Endodermal cell (in vitro differentiated cells): Measurements from ENCODE around the gene DCAKD. TPM values are rescaled to one million over a fixed set of nuclear protein-coding genes. Genes with fewer than 3 reads are reported as not detected.

Experiments
- DNase-seq: peaks from one replicate; pipeline ENCODE4 v3.0.0-alpha.2; 2017
- H3K27ac ChIP-seq: 2 replicates; pipeline ENCODE4 v1.5.1; 2013; ENCODE audit warnings: mild to moderate bottlenecking, low read depth, low read length, moderate library complexity
- H3K27me3 ChIP-seq: 2 replicates; pipeline ENCODE4 v1.6.1; 2013; ENCODE audit warnings: mild to moderate bottlenecking, low read length, moderate library complexity; ENCODE audit not compliant: insufficient read depth, control insufficient read depth, poor library complexity, severe bottlenecking
- H3K36me3 ChIP-seq: 2 replicates; pipeline ENCODE4 v1.7.0; 2013; ENCODE audit warnings: mild to moderate bottlenecking, low read length, moderate library complexity; ENCODE audit not compliant: control insufficient read depth, insufficient read depth
- H3K4me1 ChIP-seq: one replicate; pipeline ENCODE4 v1.7.0; 2013; ENCODE audit warnings: low read length; ENCODE audit not compliant: control insufficient read depth, insufficient read depth
- H3K4me3 ChIP-seq: 2 replicates; pipeline ENCODE4 v1.5.1; 2013; ENCODE audit warnings: mild to moderate bottlenecking, low read length, moderate library complexity
- H3K9ac ChIP-seq: 2 replicates; pipeline ENCODE4 v1.6.1; 2013; ENCODE audit warnings: mild to moderate bottlenecking, low read length, moderate library complexity; ENCODE audit not compliant: poor library complexity, severe bottlenecking; ENCODE audit errors: extremely low read depth
- H3K9me3 ChIP-seq: 2 replicates; pipeline ENCODE4 v1.6.1; 2013; ENCODE audit warnings: mild to moderate bottlenecking, low read length, moderate library complexity; ENCODE audit not compliant: control insufficient read depth
- H3K27ac Mint-ChIP-seq: 2 replicates; pipeline ENCODE4 v1.8.0; 2020; ENCODE audit warnings: mixed read lengths
- H3K27me3 Mint-ChIP-seq: 2 replicates; pipeline ENCODE4 v1.8.0; 2021; ENCODE audit warnings: mild to moderate bottlenecking, mixed read lengths; ENCODE audit not compliant: insufficient read depth
- H3K36me3 Mint-ChIP-seq: 2 replicates; pipeline ENCODE4 v1.8.0; 2020; ENCODE audit warnings: low read depth, mixed read lengths
- H3K4me1 Mint-ChIP-seq: 2 replicates; pipeline ENCODE4 v1.8.0; 2020; ENCODE audit warnings: mixed read lengths
- H3K4me3 Mint-ChIP-seq: 2 replicates; pipeline ENCODE4 v1.8.0; 2020; ENCODE audit warnings: mild to moderate bottlenecking, moderate library complexity, mixed read lengths
- H3K9me3 Mint-ChIP-seq: 2 replicates; pipeline ENCODE4 v1.8.0; 2020; ENCODE audit warnings: mild to moderate bottlenecking, mixed read lengths
- WGBS, 2 experiments: methylation state at CpG; one replicate each; pipeline versions ENCODE4 v1.1.5 to v1.1.7; 2013; ENCODE audit warnings: missing lambda C conversion rate in 2 of 2, mixed read lengths in 1 of 2; ENCODE audit not compliant: insufficient coverage in 1 of 2, insufficient read length in 1 of 2; 5-methylcytosine and 5-hydroxymethylcytosine counted together
- total RNA-seq, 2 donors: library from RNA; stranded (reverse); fragmentation: NEBNext Ultra II Directional in 1 of 2; extraction: Animal tissue kit (Norgen Biotek cat#: 25700) in 1 of 2; gene quantifications; 2 replicates in 1 of 2; 3 replicates in 1 of 2; pipeline ENCODE4 v1.2.1, GENCODE V29; 2021
- TF ChIP-seq, protein P1 (sequence below): fragments of 200-600 bp; sonication (generic); conservative IDR thresholded peaks from 2 replicates; pipeline ENCODE4 v1.5.0; 2021; ENCODE audit warnings: antibody characterized with exemption, mild to moderate bottlenecking

Gene DCAKD
- total RNA-seq, 2 donors from 2014 or later: 54.5 to 69.4 TPM

- Histone ChIP-seq H3K27me3 (no peaks in the 10 kb centered on the region), H3K9ac (no peak overlapping the region), H3K4me3 (no peak overlapping the region), H3K4me1 (no peaks in the 10 kb centered on the region), H3K36me3 (peaks cover 43% of the 10 kb centered on the region), H3K9me3 (no peaks in the 10 kb centered on the region), H3K27ac (no peak overlapping the region)
- Mint-ChIP-seq H3K27ac (no peak overlapping the region), H3K36me3 (peaks cover 49% of the 10 kb centered on the region), H3K27me3 (no peaks in the 10 kb centered on the region), H3K9me3 (no peaks in the 10 kb centered on the region), H3K4me3 (no peak overlapping the region), H3K4me1 (peaks cover 7% of the 10 kb centered on the region)
- DNase-seq: no peak
- TF ChIP-seq, protein P1, sequence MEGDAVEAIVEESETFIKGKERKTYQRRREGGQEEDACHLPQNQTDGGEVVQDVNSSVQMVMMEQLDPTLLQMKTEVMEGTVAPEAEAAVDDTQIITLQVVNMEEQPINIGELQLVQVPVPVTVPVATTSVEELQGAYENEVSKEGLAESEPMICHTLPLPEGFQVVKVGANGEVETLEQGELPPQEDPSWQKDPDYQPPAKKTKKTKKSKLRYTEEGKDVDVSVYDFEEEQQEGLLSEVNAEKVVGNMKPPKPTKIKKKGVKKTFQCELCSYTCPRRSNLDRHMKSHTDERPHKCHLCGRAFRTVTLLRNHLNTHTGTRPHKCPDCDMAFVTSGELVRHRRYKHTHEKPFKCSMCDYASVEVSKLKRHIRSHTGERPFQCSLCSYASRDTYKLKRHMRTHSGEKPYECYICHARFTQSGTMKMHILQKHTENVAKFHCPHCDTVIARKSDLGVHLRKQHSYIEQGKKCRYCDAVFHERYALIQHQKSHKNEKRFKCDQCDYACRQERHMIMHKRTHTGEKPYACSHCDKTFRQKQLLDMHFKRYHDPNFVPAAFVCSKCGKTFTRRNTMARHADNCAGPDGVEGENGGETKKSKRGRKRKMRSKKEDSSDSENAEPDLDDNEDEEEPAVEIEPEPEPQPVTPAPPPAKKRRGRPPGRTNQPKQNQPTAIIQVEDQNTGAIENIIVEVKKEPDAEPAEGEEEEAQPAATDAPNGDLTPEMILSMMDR: no peak
- WGBS, 2 experiments: 98 to 100% methylated on average over 1 to 2 of the region's 2 CpGs
Observed at GRCh38 chr17:45070809-45071208, 19.4 kb upstream of the DCAKD start.

DNA sequence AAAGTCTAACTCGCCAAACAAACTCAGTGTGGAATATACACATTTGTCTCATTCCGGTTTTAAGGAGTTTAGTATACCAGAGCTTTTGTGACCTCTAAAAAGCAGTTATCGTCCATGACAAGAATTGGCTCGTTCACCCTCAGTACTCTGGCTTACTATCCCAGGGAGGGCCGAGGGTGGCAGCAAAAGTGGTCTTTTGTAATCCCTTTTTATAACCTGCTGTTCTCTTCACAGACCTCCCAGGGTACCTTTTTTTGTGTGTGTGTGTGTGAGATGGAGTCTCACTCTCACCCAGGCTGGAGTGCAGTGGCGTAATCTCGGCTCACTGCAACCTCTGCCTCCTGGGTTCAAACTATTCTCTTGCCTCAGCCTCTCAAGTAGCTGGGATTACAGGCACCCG, 18.6 kb upstream of the DCAKD start:
- Histone ChIP-seq H3K9ac (no peak overlapping the region), H3K4me3 (no peak overlapping the region), H3K27ac (no peak overlapping the region), H3K4me1 (no peaks in the 10 kb centered on the region), H3K36me3 (peaks cover 43% of the 10 kb centered on the region), H3K27me3 (no peaks in the 10 kb centered on the region), H3K9me3 (no peaks in the 10 kb centered on the region)
- Mint-ChIP-seq H3K27ac (no peak overlapping the region), H3K27me3 (no peaks in the 10 kb centered on the region), H3K4me3 (no peak overlapping the region), H3K36me3 (peaks cover 47% of the 10 kb centered on the region), H3K4me1 (peaks cover 7% of the 10 kb centered on the region), H3K9me3 (no peaks in the 10 kb centered on the region)
- 93 to 94% methylated on average over 6 to 8 of the region's 8 CpGs for WGBS, 2 experiments
- DNase-seq: no peak
- TF ChIP-seq, protein P1: no peak

DNA sequence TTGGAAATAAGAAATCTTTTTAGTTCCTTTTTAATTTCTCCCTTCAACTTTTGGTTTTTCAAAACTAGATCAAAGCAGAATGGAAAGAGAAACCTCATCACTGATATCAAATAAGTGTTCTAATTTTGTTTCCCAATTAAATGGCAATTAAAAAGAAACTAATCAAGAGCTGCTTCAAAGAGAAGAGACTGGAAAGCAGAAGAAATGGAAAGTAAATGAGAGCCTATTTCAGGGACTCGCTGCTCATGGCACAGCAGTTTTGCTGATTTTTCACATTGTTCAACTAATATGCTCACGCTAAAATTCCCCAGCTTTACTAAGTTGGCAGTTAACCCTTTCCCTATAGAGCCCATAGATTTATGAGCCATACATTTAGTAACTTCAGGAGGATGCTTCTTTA, 16.2 kb upstream of the DCAKD start:
- Histone ChIP-seq H3K27me3 (no peaks in the 10 kb centered on the region), H3K4me3 (no peak overlapping the region), H3K9ac (no peak overlapping the region), H3K36me3 (peaks cover 25% of the 10 kb centered on the region), H3K27ac (no peak overlapping the region), H3K9me3 (no peaks in the 10 kb centered on the region), H3K4me1 (no peaks in the 10 kb centered on the region)
- Mint-ChIP-seq H3K27ac (no peak overlapping the region), H3K9me3 (no peaks in the 10 kb centered on the region), H3K4me3 (no peak overlapping the region), H3K4me1 (peaks cover 17% of the 10 kb centered on the region), H3K36me3 (peaks cover 39% of the 10 kb centered on the region), H3K27me3 (no peaks in the 10 kb centered on the region)
- TF ChIP-seq, protein P1: no peak
- DNase-seq: no peak
- WGBS, 2 experiments: 88 to 97% methylated on average over 2 of the region's 2 CpGs
